HG02642 (cell line): ENCODE data around the gene SNED1.
"Not testable (repeated sequence)": the region's sequence is repeated elsewhere in the genome, so short reads cannot be mapped to it uniquely, and the experiment has no call there.

ENCODE experiments used
- ATAC-seq: cut with Tn5 transposase; IDR thresholded peaks from one replicate; pipeline ENCODE4 v1.9.1; 2021; ENCODE audit warnings: mild to moderate bottlenecking; ENCODE audit not compliant: unreplicated experiment, poor library complexity

The SNED1 gene

DNA sequence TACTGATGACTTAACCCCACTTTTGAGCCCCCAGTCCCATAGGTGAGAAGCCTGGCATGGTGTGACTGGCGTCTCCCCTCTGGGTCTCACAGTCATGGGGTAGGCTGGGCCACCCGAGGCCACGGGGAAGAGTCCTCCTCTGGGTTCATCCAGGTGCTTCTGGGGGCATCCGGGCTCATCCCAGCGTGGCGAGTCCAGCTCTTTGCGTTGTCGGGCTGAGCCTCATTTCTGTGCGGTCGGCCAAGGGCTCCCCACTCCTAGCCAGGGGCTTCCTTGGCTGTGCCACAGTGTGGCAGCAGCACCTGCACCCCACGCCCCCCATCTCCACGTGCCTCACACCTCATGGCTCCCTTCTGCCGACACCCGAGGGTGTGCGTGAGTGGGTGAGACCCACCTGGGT, 27.6 kb upstream of the SNED1 start:
- ATAC-seq: no peak

DNA sequence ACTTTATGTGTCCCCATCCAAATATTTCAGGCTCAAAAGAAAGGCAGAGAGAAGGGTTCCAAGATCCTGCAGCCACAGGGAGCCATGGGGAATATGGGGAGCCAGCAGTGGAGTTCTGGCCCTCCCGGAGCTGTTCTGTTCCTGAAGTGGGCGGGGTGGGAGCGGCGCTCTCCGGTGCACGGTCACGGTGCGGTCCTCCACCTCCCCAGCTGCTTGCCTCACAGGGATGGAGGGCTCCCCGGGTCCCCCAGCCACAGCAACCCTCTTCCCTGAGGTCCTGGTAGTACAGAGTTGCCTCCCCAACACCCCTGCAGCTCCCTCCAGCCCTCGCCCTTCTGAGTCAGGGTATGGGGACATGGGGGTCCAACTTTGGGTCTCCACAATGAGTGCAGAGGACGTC, 26.2 kb upstream of the SNED1 start:
- no peak for ATAC-seq

GRCh38 chr2:240972636-240973521, 25.5 kb upstream of the SNED1 start:
- no peak for ATAC-seq

DNA sequence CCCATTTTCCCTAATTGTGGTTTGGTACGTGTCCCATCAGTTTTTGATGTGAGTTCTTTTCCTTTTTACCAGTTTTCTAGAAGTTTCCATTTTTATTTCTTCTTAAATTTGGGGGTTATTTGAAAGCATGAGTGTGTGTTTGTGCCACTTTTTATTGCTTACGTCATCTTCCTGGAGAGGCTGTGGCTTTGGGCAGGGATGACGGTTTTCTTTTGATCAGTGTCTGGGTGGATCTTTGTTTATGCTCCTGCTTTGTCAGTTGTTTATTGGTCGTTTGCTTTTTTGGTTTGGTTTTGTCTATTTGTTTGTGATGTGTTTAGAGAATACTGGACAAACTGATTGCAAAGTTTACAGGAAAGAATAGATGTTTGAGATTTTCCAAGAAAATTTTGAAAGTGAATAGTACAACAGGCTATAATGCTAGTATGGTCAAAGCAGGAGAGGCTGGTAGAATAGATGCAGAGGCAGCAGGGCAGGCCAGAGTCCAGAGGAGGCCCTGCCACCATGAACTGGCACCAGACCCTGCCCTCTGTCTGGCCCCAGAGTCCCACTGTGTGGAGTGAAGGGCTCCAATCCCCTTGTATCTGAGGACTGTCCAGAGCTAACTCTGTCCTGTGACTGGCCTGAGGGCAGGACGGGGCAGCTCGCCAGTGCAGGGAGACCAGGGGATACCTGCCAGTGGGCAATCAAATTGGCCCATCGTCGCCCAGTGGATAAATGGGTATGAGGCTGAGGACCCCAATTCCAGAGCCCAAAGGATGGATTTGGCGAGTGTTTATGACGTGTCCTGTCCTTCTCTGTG, 23.4 kb upstream of the SNED1 start:
- no peak for ATAC-seq

GRCh38 chr2:240975903-240976302, 22.5 kb upstream of the SNED1 start:
- ATAC-seq: not testable (repeated sequence)

DNA sequence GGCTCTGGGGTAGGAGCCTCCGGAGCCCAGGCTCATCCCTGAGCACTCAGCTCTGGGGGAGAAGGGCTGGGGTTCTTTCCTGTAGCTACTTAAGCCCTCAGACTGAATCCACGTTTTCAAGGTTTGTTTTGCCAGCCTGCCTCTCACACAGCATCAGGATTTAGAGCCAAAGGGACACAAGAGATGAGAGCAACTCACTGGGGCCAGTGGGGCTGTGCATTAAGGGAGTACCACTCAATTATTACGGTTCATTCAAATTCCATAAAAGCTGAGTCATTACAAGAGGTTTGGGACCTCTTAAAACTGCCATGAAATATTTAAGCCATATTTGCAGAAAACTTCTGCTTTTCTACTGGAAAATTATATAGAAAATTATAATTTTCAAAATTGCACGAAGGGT, 17.1 kb upstream of the SNED1 start:
- no peak for ATAC-seq

GRCh38 chr2:240981871-240982800, 16.3 kb upstream of the SNED1 start:
- ATAC-seq: no peak

DNA sequence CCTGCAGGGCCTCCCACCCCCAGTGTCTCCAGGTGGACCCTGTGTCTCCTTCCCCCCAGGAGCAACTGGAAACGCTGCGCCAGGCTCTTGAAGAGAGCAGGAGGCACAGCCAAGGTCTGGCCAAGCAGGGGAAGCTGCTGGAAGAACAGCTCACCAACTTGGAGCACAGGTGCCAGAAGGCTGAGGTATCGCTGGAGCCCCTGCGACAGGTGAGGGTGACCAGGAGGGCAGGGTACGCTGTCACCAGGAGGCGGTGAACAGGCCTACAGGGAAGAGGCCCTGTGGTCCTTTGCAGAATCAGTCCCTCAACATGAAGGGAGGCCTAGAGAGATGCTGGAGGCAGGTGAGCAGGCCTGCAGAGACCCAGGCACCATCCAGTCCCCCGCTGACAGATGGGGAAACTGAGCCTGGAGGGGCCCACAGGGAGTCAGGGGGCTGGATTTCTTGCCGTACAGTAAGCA, 15.6 kb upstream of the SNED1 start:
- ATAC-seq: no peak

GRCh38 chr2:240983361-240983995, 14.9 kb upstream of the SNED1 start:
- no peak for ATAC-seq

DNA sequence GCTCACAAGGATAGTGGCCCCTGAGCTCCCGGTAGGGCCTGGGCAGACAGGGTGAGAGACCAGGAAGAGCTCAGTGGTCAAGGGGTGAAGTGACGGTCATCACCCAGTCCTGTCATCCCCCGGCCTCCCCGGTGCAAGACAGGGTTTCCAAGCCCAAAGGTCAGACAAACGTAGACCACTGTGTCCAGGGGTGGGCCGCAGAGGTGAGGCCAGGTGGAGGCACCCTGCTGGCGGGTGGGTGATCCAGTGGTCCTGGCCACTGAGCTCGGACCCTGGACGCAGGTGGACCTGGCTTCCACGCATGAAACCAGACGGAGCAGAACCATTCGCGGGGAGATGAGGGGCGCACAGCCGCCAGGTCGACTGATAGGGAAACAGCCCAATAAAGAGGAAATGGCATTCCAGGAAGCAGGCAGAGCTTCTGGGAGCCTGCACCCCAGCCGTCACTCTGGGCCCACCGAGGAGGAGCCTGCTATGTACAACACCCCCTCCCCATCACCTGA, 14.4 kb upstream of the SNED1 start:
- ATAC-seq: no peak

- ATAC-seq: no peak
Observed at GRCh38 chr2:240985881-240986786, 12.3 kb upstream of the SNED1 start.

GRCh38 chr2:240986787-240987411, 11.5 kb upstream of the SNED1 start:
- ATAC-seq: no peak

DNA sequence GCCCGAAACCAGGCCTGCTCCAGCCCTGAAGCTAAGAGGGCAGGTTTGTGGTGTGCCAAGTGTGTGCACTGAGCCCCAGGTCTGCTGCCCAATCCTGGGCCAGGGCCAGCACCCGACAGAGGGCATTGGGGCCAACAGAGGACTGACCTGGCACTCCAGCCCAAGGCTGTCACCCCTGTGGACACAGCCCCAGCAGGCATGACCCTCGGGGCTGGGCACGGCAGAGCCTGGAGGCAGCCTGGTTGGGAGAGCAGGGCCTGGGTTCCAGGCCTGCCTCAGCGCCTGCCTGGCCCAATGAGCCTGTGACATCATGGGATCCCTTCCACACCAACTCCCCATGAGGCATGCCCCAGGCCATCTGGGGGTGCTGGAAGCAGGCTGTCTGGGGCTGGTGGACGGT, 10.8 kb upstream of the SNED1 start:
- ATAC-seq: no peak

DNA sequence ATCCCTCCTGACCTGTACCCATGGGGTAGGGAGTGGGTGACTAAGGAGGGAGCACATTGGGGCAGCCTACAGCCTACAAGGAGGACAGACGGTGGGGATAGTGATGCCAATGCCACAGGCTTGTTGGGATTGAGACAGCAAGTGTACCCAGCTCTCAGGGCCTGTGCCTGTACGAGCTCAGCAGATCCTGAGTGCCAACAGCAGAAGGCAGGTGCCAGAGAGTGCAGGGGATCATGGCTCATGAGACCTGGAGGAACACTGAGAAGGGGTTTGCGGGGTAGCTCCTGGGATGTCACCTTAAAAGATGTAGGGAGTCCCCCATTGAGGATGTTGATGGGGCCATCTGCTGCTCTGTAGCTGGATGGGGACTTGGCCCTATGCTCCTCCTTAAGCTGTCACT, 10.3 kb upstream of the SNED1 start:
- no peak for ATAC-seq

DNA sequence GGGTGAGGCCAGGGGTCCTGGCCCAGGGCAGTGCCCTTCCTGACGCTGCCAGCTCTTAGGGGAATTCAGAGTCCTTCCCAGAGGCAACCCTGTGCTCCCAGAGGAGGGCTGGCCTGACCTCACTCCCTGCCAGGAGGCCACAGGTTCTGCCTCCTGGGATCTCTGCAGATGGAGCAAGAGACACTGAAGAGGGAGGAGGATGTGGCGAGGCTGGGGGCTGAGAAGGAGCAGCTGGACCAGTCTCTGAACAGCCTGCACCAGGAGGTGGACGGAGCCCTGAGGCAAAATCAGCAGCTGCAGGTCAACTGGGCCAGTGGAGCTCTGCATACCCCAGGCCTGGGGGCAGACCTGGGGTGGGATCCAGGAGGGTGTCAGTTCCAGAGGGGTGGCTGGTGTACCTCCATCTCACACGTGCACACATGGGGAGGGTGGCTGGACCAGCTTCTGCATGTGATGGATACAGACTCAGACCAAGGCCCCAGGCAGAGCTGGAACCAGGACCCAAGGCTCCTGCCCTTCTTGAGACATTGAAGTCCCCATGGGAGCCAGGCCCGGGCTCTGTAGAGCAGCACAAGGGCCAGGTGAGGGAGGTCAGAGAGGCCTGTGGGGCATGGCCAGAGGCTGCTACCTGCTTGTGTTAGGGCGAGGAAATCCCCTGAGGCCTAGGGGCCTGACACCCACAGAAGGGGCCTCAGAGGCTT, 9.7 kb upstream of the SNED1 start:
- no peak for ATAC-seq

DNA sequence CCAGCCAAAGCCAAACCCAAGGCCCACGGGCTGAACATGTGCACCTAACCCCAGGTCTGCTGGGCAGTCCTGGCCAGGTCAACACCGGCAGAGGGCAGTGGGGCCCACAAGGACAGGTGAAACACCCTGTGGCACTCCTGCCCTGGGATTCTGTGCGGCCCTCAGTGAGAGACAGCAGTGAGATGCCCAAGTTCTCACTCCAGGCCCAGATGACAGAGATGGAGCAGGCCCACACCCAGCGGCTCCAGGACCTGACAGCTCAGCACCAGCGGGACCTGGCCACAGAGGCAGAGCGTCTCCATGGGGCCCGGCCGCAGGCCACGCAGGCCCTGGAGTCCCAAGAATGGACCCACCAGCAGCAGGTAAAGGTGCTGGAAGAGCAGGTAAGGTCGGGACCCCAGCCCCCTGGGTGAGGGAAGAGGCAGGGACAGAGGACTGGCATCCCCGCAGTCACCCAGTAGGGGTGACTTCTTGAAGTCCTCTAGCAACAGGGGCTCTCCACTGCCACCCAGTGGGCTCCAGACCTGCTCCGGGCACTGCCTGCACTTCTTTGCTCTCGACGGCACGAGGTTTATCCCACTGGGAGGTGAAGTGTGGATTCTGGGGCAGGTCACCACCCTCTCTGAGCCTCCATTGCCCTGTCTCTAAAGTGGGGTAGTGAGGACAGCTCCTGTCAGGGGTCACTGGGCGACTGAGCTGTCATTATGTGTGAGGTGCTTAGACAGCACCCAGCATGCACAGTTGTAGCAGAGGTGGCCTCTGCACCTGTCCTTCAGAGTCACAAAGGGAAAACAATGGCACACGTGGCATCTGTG, 8.8 kb upstream of the SNED1 start:
- no peak for ATAC-seq

GRCh38 chr2:240990266-240990529, 8.2 kb upstream of the SNED1 start:
- ATAC-seq: no peak
